SK-N-MC (cell line): ENCODE data around the gene ZNF407.

Source experiments
- EZH2 ChIP-seq: fragments of 200-600 bp; sonication (generic); IDR thresholded peaks from one replicate; pipeline ENCODE4 v1.6.1; 2017; ENCODE audit warnings: antibody characterized with exemption
- FOXP2 ChIP-seq: optimal IDR thresholded peaks from 2 replicates; pipeline ENCODE3; 2011; ENCODE audit warnings: mild to moderate bottlenecking, moderate library complexity; ENCODE audit not compliant: insufficient read depth; ENCODE audit errors: extremely low read length, control extremely low read depth
- POLR2AphosphoS5 ChIP-seq: IDR thresholded peaks from 2 replicates; pipeline ENCODE4 v1.6.1; 2012; ENCODE audit warnings: mild to moderate bottlenecking, low read depth, low read length, borderline replicate concordance

DNA sequence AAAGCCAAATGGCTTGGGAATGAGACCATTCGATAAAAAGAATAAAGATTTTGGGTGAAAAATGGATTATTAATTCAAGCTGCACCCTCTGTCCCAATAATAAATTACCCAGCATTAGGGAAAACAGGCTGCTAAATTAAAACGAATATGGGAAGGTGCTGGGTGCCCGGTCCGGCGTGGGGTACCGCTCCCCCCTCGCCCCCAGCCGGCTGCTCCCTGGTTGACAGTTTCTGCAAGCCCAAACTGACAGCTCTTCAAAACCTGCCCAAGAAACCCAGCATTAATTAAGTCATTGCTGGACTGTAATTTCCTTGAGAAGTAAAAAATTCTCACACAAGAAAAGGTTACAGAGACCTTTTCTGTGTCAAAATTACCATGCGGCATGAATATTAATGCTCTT is 512.6 kb downstream of the ZNF407 start:
- no peak for TF ChIP-seq POLR2AphosphoS5
- no peak for TF ChIP-seq EZH2
- no peak for TF ChIP-seq FOXP2
